ENCODE measurements around the gene BPIFB4. TPM values are rescaled to one million over a fixed set of nuclear protein-coding genes. Genes with fewer than 3 reads are reported as not detected.
"Not testable (repeated sequence)": the region's sequence is repeated elsewhere in the genome, so short reads cannot be mapped to it uniquely, and the experiment has no call there.

BPIFB4 gene
- total and polyA plus RNA-seq, 4 donors: 0.25 TPM; not detected in 3

DNA sequence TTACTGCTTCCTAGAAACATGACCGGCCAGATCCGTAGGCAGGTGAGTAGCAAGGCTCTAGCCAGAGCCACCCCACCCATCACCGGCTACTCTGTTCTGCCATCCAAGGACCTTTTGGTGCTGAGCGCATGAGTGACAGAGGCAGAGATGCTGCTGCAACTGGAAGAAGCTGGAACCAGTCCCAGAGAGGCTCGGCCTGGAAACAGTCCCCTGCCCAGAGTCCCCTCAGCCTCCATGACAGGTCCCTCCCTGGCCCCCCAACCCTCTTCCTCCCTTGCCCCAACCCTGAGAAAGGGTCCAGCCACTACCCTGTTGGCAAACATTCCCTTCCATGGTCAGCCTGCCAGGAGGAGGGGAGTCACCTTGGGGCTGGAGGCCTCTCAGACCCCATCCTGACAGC is 31.9 kb downstream of the BPIFB4 start:
- ATAC-seq (ENCODE audit: insufficient read depth, low FRiP score) (no peak), DNase-seq (no peak)
- H3K9me3 ChIP-seq (ENCODE audit: control insufficient read depth in 4 of 4, insufficient read depth in 3 of 4, low read length in 3 of 4): peaks cover 0 to 3% (median 0%) of the 10 kb centered on the region in 4 donors
- H3K36me3 ChIP-seq (ENCODE audit: control insufficient read depth in 4 of 4, insufficient read depth in 4 of 4, low read length in 4 of 4): no peaks in the 10 kb centered on the region
- H3K4me3 ChIP-seq: no peak overlapping the region
- H3K27me3 ChIP-seq (ENCODE audit: control insufficient read depth in 3 of 3, insufficient read depth in 3 of 3, low read length in 2 of 3): no peaks in the 10 kb centered on the region
- WGBS, 2 donors: 92 to 100% methylated on average over 5 of the region's 5 CpGs
- no peaks in the 10 kb centered on the region for H3K4me1 ChIP-seq (ENCODE audit: control insufficient read depth in 5 of 5, insufficient read depth in 5 of 5, low read length in 5 of 5)
- no peak overlapping the region for H3K27ac ChIP-seq (ENCODE audit: low read depth in 1 of 2, low read length in 1 of 2)
- no peak overlapping the region for H3K9ac ChIP-seq (ENCODE audit: insufficient read depth in 1 of 2, low read length in 2 of 2)
- TF ChIP-seq, protein P1, sequence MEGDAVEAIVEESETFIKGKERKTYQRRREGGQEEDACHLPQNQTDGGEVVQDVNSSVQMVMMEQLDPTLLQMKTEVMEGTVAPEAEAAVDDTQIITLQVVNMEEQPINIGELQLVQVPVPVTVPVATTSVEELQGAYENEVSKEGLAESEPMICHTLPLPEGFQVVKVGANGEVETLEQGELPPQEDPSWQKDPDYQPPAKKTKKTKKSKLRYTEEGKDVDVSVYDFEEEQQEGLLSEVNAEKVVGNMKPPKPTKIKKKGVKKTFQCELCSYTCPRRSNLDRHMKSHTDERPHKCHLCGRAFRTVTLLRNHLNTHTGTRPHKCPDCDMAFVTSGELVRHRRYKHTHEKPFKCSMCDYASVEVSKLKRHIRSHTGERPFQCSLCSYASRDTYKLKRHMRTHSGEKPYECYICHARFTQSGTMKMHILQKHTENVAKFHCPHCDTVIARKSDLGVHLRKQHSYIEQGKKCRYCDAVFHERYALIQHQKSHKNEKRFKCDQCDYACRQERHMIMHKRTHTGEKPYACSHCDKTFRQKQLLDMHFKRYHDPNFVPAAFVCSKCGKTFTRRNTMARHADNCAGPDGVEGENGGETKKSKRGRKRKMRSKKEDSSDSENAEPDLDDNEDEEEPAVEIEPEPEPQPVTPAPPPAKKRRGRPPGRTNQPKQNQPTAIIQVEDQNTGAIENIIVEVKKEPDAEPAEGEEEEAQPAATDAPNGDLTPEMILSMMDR (IDR thresholded peaks at IDR 0.05; ENCODE audit: control extremely low read depth, extremely low read depth): no peak

- Histone ChIP-seq H3K9ac (ENCODE audit: insufficient read depth in 1 of 2, low read length in 2 of 2) (no peak overlapping the region), H3K36me3 (ENCODE audit: control insufficient read depth in 4 of 4, insufficient read depth in 4 of 4, low read length in 4 of 4) (no peaks in the 10 kb centered on the region), H3K27ac (ENCODE audit: low read depth in 1 of 2, low read length in 1 of 2) (no peak overlapping the region), H3K9me3 (ENCODE audit: control insufficient read depth in 4 of 4, insufficient read depth in 3 of 4, low read length in 3 of 4) (peaks cover 0 to under 1% (median 0%) of the 10 kb centered on the region in 4 donors), H3K4me3 (no peak overlapping the region), H3K27me3 (ENCODE audit: control insufficient read depth in 3 of 3, insufficient read depth in 3 of 3, low read length in 2 of 3) (no peaks in the 10 kb centered on the region), H3K4me1 (ENCODE audit: control insufficient read depth in 5 of 5, insufficient read depth in 5 of 5, low read length in 5 of 5) (no peaks in the 10 kb centered on the region)
- TF ChIP-seq, protein P1 (IDR thresholded peaks at IDR 0.05; ENCODE audit: control extremely low read depth, extremely low read depth): no peak
- DNase-seq (no peak), ATAC-seq (ENCODE audit: insufficient read depth, low FRiP score) (no peak)
- 77 to 82% methylated on average over 7 of the region's 7 CpGs for WGBS, 2 donors
Observed at GRCh38 chr20:33112547-33113386, 33.3 kb downstream of the BPIFB4 start.

DNA sequence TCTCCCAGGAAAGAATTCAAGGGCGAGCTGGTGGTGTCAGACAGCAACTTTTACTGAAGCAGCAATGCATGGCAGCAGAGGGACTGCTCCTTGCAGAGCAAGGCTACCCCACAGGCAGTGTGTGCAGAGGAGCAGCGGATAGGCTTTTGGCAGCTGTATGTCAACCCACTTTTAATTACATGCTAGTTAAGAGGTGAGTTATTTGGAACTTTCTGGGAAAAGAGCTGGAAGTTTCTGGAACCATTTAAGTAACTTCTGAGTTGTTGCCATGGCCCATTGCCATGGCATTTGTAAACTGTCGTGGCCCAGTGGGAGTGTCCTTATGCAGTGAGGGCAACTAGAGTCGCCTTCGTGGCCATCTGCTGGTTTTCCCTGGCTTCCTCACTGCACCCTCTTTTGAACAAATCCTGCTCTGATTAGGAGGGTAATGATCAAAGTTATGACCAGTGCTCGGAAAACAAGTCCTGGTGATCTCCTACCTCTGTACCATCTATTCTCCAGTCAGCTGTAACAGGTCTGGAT is 34.0 kb downstream of the BPIFB4 start:
- TF ChIP-seq, protein P1 (IDR thresholded peaks at IDR 0.05; ENCODE audit: control extremely low read depth, extremely low read depth): no peak
- DNase-seq (no peak), ATAC-seq (ENCODE audit: insufficient read depth, low FRiP score) (no peak)
- WGBS, 2 donors: 77 to 87% methylated on average over 6 of the region's 6 CpGs
- Histone ChIP-seq H3K9me3 (ENCODE audit: control insufficient read depth in 4 of 4, insufficient read depth in 3 of 4, low read length in 3 of 4) (peaks cover 0 to 2% (median 0%) of the 10 kb centered on the region in 4 donors), H3K4me1 (ENCODE audit: control insufficient read depth in 5 of 5, insufficient read depth in 5 of 5, low read length in 5 of 5) (no peaks in the 10 kb centered on the region), H3K27ac (ENCODE audit: low read depth in 1 of 2, low read length in 1 of 2) (no peak overlapping the region), H3K9ac (ENCODE audit: insufficient read depth in 1 of 2, low read length in 2 of 2) (no peak overlapping the region), H3K4me3 (no peak overlapping the region), H3K36me3 (ENCODE audit: control insufficient read depth in 4 of 4, insufficient read depth in 4 of 4, low read length in 4 of 4) (no peaks in the 10 kb centered on the region), H3K27me3 (ENCODE audit: control insufficient read depth in 3 of 3, insufficient read depth in 3 of 3, low read length in 2 of 3) (no peaks in the 10 kb centered on the region)

DNA sequence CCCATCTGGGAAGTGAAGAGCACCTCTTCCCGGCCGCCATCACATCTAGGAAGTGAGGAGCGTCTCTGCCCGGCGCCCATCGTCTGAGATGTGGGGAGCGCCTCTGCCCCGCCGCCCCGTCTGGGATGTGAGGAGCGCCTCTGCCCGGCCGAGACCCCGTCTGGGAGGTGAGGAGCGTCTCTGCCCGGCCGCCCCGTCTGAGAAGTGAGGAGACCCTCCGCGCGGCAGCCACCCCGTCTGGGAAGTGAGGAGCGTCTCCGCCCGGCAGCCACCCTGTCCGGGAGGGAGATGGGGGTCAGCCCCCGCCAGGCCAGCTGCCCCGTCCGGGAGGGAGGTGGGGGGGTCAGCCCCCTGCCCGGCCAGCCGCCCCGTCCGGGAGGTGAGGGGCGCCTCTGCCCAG is 36.1 kb downstream of the BPIFB4 start:
- H3K9ac ChIP-seq (ENCODE audit: insufficient read depth in 1 of 2, low read length in 2 of 2); DNase-seq; H3K4me1 ChIP-seq (ENCODE audit: control insufficient read depth in 5 of 5, insufficient read depth in 5 of 5, low read length in 5 of 5); H3K27ac ChIP-seq (ENCODE audit: low read depth in 1 of 2, low read length in 1 of 2); ATAC-seq (ENCODE audit: insufficient read depth, low FRiP score); H3K4me3 ChIP-seq; H3K27me3 ChIP-seq (ENCODE audit: control insufficient read depth in 3 of 3, insufficient read depth in 3 of 3, low read length in 2 of 3); H3K9me3 ChIP-seq (ENCODE audit: control insufficient read depth in 4 of 4, insufficient read depth in 3 of 4, low read length in 3 of 4); H3K36me3 ChIP-seq (ENCODE audit: control insufficient read depth in 4 of 4, insufficient read depth in 4 of 4, low read length in 4 of 4): not testable (repeated sequence)
- WGBS, 2 donors: 96 to 98% methylated on average over 25 to 33 of the region's 34 CpGs
